ENCODE results near the gene HS3ST2.

DNA sequence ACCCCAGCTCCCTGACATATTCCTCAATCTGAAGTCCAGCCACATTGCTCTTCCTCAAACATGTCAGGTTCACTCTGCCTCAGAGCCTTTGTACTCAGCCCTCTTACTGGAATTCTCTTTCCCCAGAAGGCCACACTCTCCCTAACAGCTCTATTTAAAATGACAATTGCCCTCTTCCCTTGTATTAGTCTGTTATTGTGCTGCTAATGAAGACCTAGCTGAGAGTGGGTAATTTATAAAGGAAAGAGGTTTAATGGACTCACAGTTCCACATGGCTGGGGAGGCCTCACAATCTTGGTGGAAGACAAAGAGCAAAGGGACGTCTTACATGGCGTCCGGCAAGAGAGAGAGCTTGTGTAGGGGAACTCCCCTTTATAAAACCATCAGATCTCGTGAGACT, 46.0 kb downstream of the HS3ST2 start:
- TF ChIP-seq, protein P1, sequence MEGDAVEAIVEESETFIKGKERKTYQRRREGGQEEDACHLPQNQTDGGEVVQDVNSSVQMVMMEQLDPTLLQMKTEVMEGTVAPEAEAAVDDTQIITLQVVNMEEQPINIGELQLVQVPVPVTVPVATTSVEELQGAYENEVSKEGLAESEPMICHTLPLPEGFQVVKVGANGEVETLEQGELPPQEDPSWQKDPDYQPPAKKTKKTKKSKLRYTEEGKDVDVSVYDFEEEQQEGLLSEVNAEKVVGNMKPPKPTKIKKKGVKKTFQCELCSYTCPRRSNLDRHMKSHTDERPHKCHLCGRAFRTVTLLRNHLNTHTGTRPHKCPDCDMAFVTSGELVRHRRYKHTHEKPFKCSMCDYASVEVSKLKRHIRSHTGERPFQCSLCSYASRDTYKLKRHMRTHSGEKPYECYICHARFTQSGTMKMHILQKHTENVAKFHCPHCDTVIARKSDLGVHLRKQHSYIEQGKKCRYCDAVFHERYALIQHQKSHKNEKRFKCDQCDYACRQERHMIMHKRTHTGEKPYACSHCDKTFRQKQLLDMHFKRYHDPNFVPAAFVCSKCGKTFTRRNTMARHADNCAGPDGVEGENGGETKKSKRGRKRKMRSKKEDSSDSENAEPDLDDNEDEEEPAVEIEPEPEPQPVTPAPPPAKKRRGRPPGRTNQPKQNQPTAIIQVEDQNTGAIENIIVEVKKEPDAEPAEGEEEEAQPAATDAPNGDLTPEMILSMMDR (IDR thresholded peaks at IDR 0.05) = no peak
- no peak for TF ChIP-seq POLR2A (IDR thresholded peaks at IDR 0.05)
- no peak for TF ChIP-seq POLR2AphosphoS5 (IDR thresholded peaks at IDR 0.05; ENCODE audit: insufficient read depth in 1 of 2, low read depth in 1 of 2)

All from vagina (tissue), 2 donors.